GM12892 (cell line): ENCODE results near the gene TPH2.

ENCODE experiments used
- DNase-seq: peaks from one replicate; pipeline ENCODE4 v3.0.0; 2011; ENCODE audit not compliant: insufficient read length
- FAIRE-seq: peaks from 2 replicates; lab custom pipeline; 2011; peaks lifted over from hg19 to GRCh38; lab: Jason Lieb, UNC
- POLR2A ChIP-seq: IDR thresholded peaks from 2 replicates; pipeline ENCODE4 v1.6.1; 2011; ENCODE audit warnings: low read depth, low read length, control low read depth
- POLR2AphosphoS5 ChIP-seq: IDR thresholded peaks from 2 replicates; pipeline ENCODE4 v1.6.1; 2011; ENCODE audit warnings: low read depth, low read length, control low read depth
- TAF1 ChIP-seq: IDR thresholded peaks from 2 replicates; pipeline ENCODE4 v1.6.1; 2011; ENCODE audit warnings: low read depth, mild to moderate bottlenecking, control low read depth, low read length, borderline replicate concordance

TPH2 gene

DNA sequence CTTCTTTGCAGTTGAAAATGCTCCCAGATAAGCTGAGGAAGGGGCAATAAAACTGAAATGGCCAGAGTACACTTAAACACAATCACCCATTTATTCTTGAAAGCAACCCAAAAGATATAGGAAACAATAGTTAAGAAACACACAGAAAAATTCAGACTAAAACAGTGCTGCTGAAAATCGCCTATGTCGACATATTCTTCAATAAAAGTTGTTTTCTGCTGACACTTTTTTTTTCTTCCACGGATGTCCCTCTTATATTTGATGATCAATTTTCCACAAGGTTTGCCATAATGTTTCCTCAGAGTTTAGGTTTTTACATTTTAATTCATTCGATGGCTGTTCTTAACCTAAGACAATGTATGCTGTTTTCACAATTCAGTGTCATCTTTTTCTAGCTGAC lies 74.2 kb downstream of the TPH2 start:
- FAIRE-seq = no peak
- TF ChIP-seq POLR2A (no peak), POLR2AphosphoS5 (no peak), TAF1 (no peak)

DNA sequence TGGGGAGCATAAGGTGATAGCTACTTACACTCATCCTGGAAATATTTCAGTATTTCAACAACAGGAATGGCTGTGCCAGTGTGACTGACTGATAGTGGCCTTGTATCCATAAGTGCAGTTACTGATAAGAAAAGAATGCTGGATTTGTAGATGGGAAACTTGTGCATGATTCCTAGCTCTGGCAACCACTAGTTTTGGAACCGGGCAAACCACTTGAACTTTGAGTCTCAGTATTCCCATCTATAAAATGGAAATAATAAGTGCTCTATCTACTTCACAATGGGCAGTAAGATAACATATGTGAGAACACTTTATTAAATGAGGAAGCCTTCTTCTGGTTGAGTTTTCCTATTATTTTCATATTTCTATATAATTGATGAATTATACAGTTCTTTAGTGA lies 77.2 kb downstream of the TPH2 start:
- no peak for DNase-seq
- no peak for FAIRE-seq
- no peak for TF ChIP-seq POLR2AphosphoS5

More for the DNA sequence above, 74.2 kb downstream of the TPH2 start:
- DNase-seq = no peak

DNA sequence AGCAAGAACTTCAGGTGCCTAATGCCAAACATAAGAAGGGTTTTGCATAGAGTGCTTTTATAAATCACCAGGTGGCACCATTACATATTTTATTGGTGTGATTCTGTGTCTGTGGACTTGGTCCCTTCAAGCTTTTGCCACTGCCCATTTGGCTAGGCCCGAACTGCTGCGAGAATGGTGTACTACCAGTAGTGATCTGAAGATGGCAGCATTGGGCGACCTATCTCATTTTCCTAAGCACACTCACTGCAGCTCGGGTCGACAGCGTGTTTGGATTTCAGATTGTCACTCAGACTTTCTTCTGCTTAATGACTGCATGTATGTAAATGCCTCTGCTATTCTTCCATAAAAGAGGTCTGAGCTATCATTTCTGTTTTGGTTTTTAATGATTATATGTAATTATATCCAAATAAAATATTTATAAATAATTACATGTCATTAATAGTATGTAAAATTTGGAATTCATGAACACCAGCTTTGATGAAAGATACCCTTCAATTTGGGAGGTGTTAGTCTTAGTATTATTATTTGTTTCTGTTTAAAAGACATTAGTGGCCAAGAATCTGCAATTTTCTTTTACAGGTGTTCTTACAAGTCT lies 78.5 kb downstream of the TPH2 start:
- TF ChIP-seq POLR2A (no peak), TAF1 (no peak), POLR2AphosphoS5 (no peak)
- DNase-seq (peak; percentile 20), FAIRE-seq (peak; percentile 96)

DNA sequence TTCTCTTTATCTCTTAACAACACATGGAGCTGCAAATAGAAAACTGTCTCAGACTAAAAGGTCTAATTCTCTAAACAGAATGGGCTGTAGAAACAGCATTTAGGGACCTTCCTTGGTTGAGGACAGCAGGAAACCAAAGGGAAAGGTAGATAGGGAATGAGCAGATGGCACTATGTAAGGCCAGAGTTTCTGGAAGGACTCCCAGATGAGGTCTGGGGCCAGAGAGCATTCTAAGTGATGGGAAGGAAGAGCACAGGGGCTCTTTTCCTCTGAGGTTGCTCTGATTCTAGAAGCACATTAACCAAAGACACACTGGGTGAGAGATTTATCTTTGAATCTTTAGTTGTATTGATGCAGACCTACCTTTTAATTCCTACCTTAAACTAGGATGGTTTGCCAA lies 79.4 kb downstream of the TPH2 start:
- no peak for TF ChIP-seq POLR2AphosphoS5
- TF ChIP-seq POLR2A = no peak
- no peak for TF ChIP-seq TAF1
- FAIRE-seq = no peak
- DNase-seq = no peak

DNA sequence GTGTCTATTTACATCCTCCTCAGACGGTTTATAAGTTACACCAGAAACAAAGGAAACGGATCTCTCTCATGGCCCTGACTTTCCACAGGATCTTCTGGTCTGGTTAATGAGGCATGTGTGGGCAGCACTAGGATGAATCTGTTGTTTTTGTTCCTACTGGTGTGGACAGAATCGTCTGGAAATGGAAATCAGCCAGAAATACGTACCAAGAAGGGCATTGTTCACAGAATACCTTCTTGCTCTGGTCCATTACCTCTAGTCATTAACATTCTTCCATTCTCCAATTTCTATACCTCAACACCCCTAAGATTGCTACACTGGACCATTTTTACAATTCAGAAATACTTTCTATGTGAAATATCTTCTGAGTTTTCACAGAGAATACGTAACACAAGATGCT lies 86.0 kb downstream of the TPH2 start:
- no peak for TF ChIP-seq POLR2AphosphoS5
- TF ChIP-seq TAF1 = no peak
- no peak for TF ChIP-seq POLR2A
- DNase-seq (no peak), FAIRE-seq (no peak)

DNA sequence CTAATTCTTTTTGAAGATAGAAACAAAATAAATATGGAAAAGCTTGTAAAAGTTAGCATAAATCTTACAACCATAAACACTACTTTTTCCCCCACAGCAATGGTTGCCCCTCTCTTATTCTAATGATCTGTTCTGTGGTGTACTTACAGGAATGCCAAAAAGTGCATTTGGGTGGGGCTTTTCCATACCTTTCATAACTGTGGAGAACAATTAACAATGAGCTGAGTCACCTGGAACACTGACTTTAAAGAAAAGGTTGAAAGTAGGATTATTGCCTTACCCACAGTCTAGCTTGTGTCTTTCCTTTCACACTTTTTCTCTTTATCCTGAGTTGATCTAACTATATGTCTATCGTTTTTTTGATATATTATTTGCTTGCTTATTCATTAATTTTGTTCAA lies 86.9 kb downstream of the TPH2 start:
- DNase-seq (no peak), FAIRE-seq (no peak)
- no peak for TF ChIP-seq TAF1
- TF ChIP-seq POLR2AphosphoS5 = no peak
- TF ChIP-seq POLR2A = no peak

DNA sequence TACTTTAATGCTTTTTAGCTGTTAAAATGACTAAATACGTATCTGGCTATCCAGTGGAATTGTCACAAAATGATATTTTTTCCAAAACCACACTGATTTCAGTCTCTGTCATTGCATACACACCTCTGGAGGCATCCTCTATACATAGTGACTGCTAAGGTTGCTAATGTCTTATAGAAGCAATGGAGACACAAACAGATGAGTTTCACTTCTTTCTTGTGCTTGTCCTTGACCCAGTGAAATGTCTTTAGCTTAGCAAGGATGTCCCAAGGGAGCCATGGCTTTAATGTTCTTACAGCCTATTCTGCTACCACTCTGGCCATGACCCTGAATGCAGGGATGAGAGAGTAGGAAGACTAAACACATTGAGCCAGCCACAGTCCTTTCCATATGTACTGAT lies 90.3 kb downstream of the TPH2 start:
- TF ChIP-seq POLR2A (no peak), TAF1 (no peak), POLR2AphosphoS5 (no peak)

DNA sequence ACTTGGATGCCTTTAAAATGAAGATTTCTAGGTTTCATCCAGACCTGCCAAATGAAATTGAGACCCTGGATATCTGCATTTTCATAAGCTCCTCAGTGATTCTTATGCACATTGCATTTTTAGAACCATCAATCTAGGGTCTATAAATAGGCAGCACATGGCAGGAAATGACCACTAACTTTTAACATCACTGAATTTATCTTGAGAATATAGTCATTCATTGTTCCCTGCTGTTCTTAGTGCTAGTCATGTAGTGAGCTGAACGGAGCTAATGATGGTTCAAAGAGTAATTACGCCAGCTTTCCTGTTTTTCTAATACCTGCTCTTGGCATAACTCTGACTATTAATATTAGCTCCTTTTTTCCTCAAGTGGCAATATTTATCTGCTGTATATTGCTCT lies 91.6 kb downstream of the TPH2 start:
- TF ChIP-seq POLR2AphosphoS5 (no peak), TAF1 (no peak), POLR2A (no peak)

More for the DNA sequence above, 90.3 kb downstream of the TPH2 start:
- DNase-seq (no peak), FAIRE-seq (no peak)

DNA sequence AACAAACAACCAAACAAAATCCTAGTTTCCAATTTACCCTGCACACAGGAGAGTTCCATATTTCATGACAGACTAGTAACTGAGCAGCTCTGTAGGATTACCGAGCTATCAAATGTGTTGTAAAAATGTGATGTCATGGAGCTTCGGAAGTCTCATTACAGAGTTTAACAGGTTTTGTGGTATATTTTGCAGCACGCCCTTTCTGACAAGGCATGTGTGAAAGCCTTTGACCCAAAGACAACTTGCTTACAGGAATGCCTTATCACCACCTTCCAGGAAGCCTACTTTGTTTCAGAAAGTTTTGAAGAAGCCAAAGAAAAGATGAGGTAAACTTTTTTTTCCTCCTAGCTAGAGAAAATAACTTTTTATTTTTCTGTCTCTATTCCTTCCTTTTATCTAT lies 92.4 kb downstream of the TPH2 start:
- FAIRE-seq (no peak), DNase-seq (no peak)
- TF ChIP-seq TAF1 (no peak), POLR2A (no peak), POLR2AphosphoS5 (no peak)

More for the DNA sequence above, 91.6 kb downstream of the TPH2 start:
- FAIRE-seq (no peak), DNase-seq (no peak)

DNA sequence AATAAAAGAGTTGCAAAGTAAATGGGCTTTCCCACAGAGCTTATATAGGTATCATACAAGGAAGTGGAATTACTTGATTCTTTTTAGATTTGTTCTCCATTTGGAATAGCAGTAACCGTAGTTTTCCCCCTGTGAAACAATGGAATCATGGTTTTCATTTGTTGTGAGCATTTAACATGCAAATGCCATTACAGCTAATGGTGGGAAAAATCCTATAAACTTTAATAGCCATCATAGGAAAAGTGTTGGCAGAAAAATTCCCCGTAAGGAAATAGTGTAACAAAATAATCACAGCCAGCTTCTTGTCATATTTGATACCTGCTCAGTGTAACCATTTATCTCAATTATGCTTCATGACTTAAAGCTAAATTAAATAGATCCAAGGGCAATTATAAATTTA lies 95.3 kb downstream of the TPH2 start:
- FAIRE-seq = no peak
- no peak for DNase-seq
- TF ChIP-seq TAF1 (no peak), POLR2A (no peak), POLR2AphosphoS5 (no peak)

DNA sequence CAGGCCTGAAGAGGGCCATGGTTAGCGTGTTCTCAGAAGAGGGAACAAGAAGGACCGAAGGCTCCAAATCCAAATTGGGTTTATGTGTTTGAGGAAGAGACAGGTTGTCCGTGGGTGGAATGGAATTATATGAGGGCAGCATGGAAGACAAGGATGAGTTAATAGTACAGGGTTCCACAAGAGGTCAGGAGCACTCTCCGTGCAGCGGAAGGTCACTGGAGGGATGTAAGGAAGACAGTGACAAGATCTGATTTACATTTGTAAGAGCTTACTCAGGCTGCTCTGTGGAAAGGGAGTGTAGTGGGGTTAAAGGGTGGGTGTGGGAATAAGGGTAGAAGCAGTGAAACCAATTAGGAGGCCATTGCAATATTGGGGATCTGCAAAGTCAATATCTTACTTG lies 97.0 kb downstream of the TPH2 start:
- no peak for FAIRE-seq
- DNase-seq = no peak
- TF ChIP-seq POLR2A (no peak), TAF1 (no peak), POLR2AphosphoS5 (no peak)

DNA sequence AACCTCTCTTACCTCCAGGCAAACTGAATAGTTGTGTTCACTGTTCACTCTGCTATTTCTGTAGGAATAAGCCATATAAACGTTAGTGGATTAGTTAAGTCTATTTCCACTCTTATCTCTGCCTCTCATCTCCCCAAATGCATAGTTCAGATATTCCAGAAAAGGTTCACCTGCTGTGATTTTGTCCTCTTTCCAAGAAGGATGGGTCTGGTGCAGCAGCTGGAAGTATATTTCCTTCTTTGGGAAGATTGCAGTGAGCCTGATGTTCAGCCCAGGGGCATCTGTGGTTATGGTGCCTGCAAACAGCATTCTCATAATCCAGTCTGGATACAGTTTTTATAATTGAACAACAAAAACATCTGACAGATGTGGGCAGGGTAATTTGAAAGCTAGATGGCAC lies 97.7 kb downstream of the TPH2 start:
- no peak for TF ChIP-seq TAF1
- no peak for TF ChIP-seq POLR2AphosphoS5
- TF ChIP-seq POLR2A = no peak
- DNase-seq (no peak), FAIRE-seq (no peak)
